H9 (cell line): ENCODE measurements around the gene ZNF354B. TPM values are rescaled to one million over a fixed set of nuclear protein-coding genes. Genes with fewer than 3 reads are reported as not detected.

Experiments
- DNase-seq: peaks from one replicate; pipeline ENCODE4 v3.0.0-alpha.2; 2017
- H2AFZ ChIP-seq: one replicate; pipeline ENCODE4 v1.6.1; 2013; ENCODE audit warnings: mild to moderate bottlenecking, low read length, control low read depth, moderate library complexity
- H2AK5ac ChIP-seq: 2 replicates; pipeline ENCODE4 v1.6.1; 2013; ENCODE audit warnings: low read length, control low read depth, mixed read lengths; ENCODE audit not compliant: insufficient read length
- H2BK120ac ChIP-seq: one replicate; pipeline ENCODE4 v1.6.1; 2013; ENCODE audit warnings: low read depth, mild to moderate bottlenecking, low read length, control low read depth, inconsistent platforms; ENCODE audit not compliant: poor library complexity, severe bottlenecking
- H2BK12ac ChIP-seq: 2 replicates; pipeline ENCODE4 v1.6.1; 2013; ENCODE audit warnings: low read length, control low read depth, mixed read lengths, low read depth; ENCODE audit not compliant: insufficient read length
- H2BK15ac ChIP-seq: 2 replicates; pipeline ENCODE4 v1.6.1; 2013; ENCODE audit warnings: low read depth, low read length, control low read depth
- H2BK20ac ChIP-seq: one replicate; pipeline ENCODE4 v1.6.1; 2013; ENCODE audit warnings: low read depth, mild to moderate bottlenecking, low read length, control low read depth, inconsistent platforms; ENCODE audit not compliant: poor library complexity, severe bottlenecking
- H2BK5ac ChIP-seq: 2 replicates; pipeline ENCODE4 v1.6.1; 2013; ENCODE audit warnings: low read length, control low read depth, mixed read lengths; ENCODE audit not compliant: insufficient read length
- H3K14ac ChIP-seq: 2 replicates; pipeline ENCODE4 v1.6.1; 2013; ENCODE audit warnings: low read length, control low read depth; ENCODE audit not compliant: insufficient read depth
- H3K18ac ChIP-seq: 2 replicates; pipeline ENCODE4 v1.6.1; 2013; ENCODE audit warnings: low read depth, mild to moderate bottlenecking, mixed read lengths, low read length, control low read depth; ENCODE audit not compliant: insufficient read length
- H3K23ac ChIP-seq: 2 replicates; pipeline ENCODE4 v1.6.1; 2013; ENCODE audit warnings: low read length, control low read depth, mixed read lengths, low read depth; ENCODE audit not compliant: insufficient read length
- H3K23me2 ChIP-seq: 2 replicates; pipeline ENCODE4 v1.6.1; 2013; ENCODE audit warnings: low read depth, mild to moderate bottlenecking, mixed read lengths, low read length, control low read depth; ENCODE audit not compliant: insufficient read length, poor library complexity, severe bottlenecking
- H3K27ac ChIP-seq: 2 replicates; pipeline ENCODE4 v1.5.1; 2013; ENCODE audit warnings: low read length, control low read depth, mixed read lengths, low read depth; ENCODE audit not compliant: insufficient read length
- H3K27me3 ChIP-seq: 2 replicates; pipeline ENCODE4 v1.6.1; 2013; ENCODE audit warnings: low read length, control low read depth, inconsistent platforms; ENCODE audit not compliant: insufficient read depth
- H3K4ac ChIP-seq: 2 replicates; pipeline ENCODE4 v1.6.1; 2013; ENCODE audit warnings: low read depth, mild to moderate bottlenecking, control low read depth, inconsistent platforms, low read length, moderate library complexity
- H3K4me1 ChIP-seq: 2 replicates; pipeline ENCODE4 v1.6.1; 2013; ENCODE audit warnings: low read length, control low read depth, inconsistent platforms; ENCODE audit not compliant: insufficient read depth
- H3K4me2 ChIP-seq: 2 replicates; pipeline ENCODE4 v1.6.1; 2013; ENCODE audit warnings: low read length, control low read depth, mixed read lengths; ENCODE audit not compliant: insufficient read length, insufficient read depth
- H3K56ac ChIP-seq: 2 replicates; pipeline ENCODE4 v1.6.1; 2013; ENCODE audit warnings: low read depth, mild to moderate bottlenecking, mixed read lengths, low read length, control low read depth; ENCODE audit not compliant: insufficient read length
- H3K79me1 ChIP-seq: 2 replicates; pipeline ENCODE4 v1.6.1; 2013; ENCODE audit warnings: low read depth, mild to moderate bottlenecking, moderate library complexity, low read length, control low read depth, inconsistent platforms; ENCODE audit not compliant: insufficient read depth, poor library complexity, severe bottlenecking
- H3K79me2 ChIP-seq: 2 replicates; pipeline ENCODE4 v1.6.1; 2013; ENCODE audit warnings: low read length, control low read depth, inconsistent platforms; ENCODE audit not compliant: insufficient read depth
- H3K9ac ChIP-seq: 2 replicates; pipeline ENCODE4 v1.6.1; 2013; ENCODE audit warnings: low read length, control low read depth, mixed read lengths; ENCODE audit not compliant: insufficient read length; ENCODE audit errors: extremely low read depth
- H3K9me3 ChIP-seq: one replicate; pipeline ENCODE4 v1.6.1; 2013; ENCODE audit warnings: low read depth, low read length, inconsistent platforms; ENCODE audit not compliant: control insufficient read depth
- H3T11ph ChIP-seq: one replicate; pipeline ENCODE4 v1.6.1; 2013; ENCODE audit warnings: mild to moderate bottlenecking, low read length, control low read depth, inconsistent platforms
- H4K20me1 ChIP-seq: one replicate; pipeline ENCODE4 v1.6.1; 2013; ENCODE audit not compliant: control insufficient read depth, insufficient read length, insufficient read depth
- H4K5ac ChIP-seq: 2 replicates; pipeline ENCODE4 v1.6.1; 2013; ENCODE audit warnings: low read depth, mild to moderate bottlenecking, mixed read lengths, low read length, control low read depth; ENCODE audit not compliant: insufficient read length
- H4K8ac ChIP-seq: replicated peaks from 2 replicates; pipeline ENCODE4 v1.6.1; 2013; ENCODE audit warnings: low read length, control low read depth, mixed read lengths, low read depth; ENCODE audit not compliant: insufficient read length
- H4K91ac ChIP-seq: 2 replicates; pipeline ENCODE4 v1.6.1; 2013; ENCODE audit warnings: low read depth, mild to moderate bottlenecking, moderate library complexity, mixed read lengths, low read length, control low read depth; ENCODE audit not compliant: insufficient read length
- H3K27ac Mint-ChIP-seq, 3 experiments: 2 replicates in 2 of 3; 3 replicates in 1 of 3; pipeline ENCODE4 v1.8.0; 2020 to 2021; ENCODE audit warnings: mixed read lengths in 3 of 3, mild to moderate bottlenecking in 1 of 3, moderate library complexity in 1 of 3
- H3K27me3 Mint-ChIP-seq: 2 replicates; pipeline ENCODE4 v1.8.0; 2021; ENCODE audit warnings: low read depth, mild to moderate bottlenecking, moderate library complexity, mixed read lengths
- H3K36me3 Mint-ChIP-seq, 3 experiments: 2 replicates in 2 of 3; 3 replicates in 1 of 3; pipeline ENCODE4 v1.8.0; 2020 to 2021; ENCODE audit warnings: low read depth in 3 of 3, mixed read lengths in 3 of 3; ENCODE audit not compliant: insufficient read depth in 1 of 3
- H3K4me1 Mint-ChIP-seq, 2 experiments: 2 replicates each; pipeline ENCODE4 v1.8.0; 2020; ENCODE audit warnings: mixed read lengths in 2 of 2
- H3K4me3 Mint-ChIP-seq, 2 experiments: 2 replicates in 1 of 2; 3 replicates in 1 of 2; pipeline ENCODE4 v1.8.0; 2020 to 2021; ENCODE audit warnings: mild to moderate bottlenecking in 2 of 2, mixed read lengths in 2 of 2, moderate library complexity in 1 of 2
- H3K9me3 Mint-ChIP-seq, 2 experiments: 2 replicates in 1 of 2; 3 replicates in 1 of 2; pipeline ENCODE4 v1.8.0; 2020; ENCODE audit warnings: mild to moderate bottlenecking in 2 of 2, mixed read lengths in 2 of 2, moderate library complexity in 1 of 2
- CTCF ChIP-seq: fragments of 200-600 bp; sonication (generic); conservative IDR thresholded peaks from 3 replicates; pipeline ENCODE4 v1.8.0; 2021; ENCODE audit warnings: antibody characterized with exemption, mild to moderate bottlenecking
- WGBS: extraction: QIAGEN DNeasy Blood & Tissue Kit; methylation state at CpG from one replicate; pipeline ENCODE4 v1.1.7; 2013; ENCODE audit warnings: missing lambda C conversion rate, low lambda C conversion rate, mixed read lengths; ENCODE audit not compliant: insufficient read length; ENCODE audit errors: extremely low coverage; 5-methylcytosine and 5-hydroxymethylcytosine counted together
- total RNA-seq: library from RNA; stranded (reverse); gene quantifications from 2 replicates; pipeline ENCODE4 v1.2.1, GENCODE V29; 2021

Gene ZNF354B
- total RNA-seq, 1 experiment from 2014 or later, result 20.6 TPM

GRCh38 chr5:178883815-178884430 lies 24.2 kb downstream of the ZNF354B start:
- Histone ChIP-seq H3K23ac (no peak overlapping the region), H2BK12ac (no peak overlapping the region), H2BK120ac (no peak overlapping the region), H4K5ac (no peak overlapping the region), H3K27ac (no peak overlapping the region), H2AFZ (no peak overlapping the region), H4K20me1 (no peaks in the 10 kb centered on the region), H3K4me2 (no peak overlapping the region), H3K9me3 (peaks cover 53% of the 10 kb centered on the region), H3K4me1 (no peaks in the 10 kb centered on the region), H3K56ac (no peak overlapping the region), H4K8ac (no peak overlapping the region), H2AK5ac (no peak overlapping the region), H3K18ac (no peak overlapping the region), H3T11ph (no peak overlapping the region), H3K27me3 (no peaks in the 10 kb centered on the region), H3K23me2 (no peaks in the 10 kb centered on the region), H4K91ac (no peak overlapping the region), H2BK20ac (no peak overlapping the region), H2BK15ac (no peak overlapping the region), H3K79me2 (no peaks in the 10 kb centered on the region), H2BK5ac (no peak overlapping the region), H3K9ac (no peak overlapping the region), H3K4ac (no peak overlapping the region), H3K14ac (no peak overlapping the region), H3K79me1 (no peaks in the 10 kb centered on the region)
- H3K4me1 Mint-ChIP-seq, result no peaks in the 10 kb centered on the region
- TF ChIP-seq CTCF, result no peak
- H3K9me3 Mint-ChIP-seq, result peaks cover 81 to 83% of the 10 kb centered on the region in 2 experiments
- H3K36me3 Mint-ChIP-seq, result peaks cover 87 to 94% (median 90%) of the 10 kb centered on the region in 3 experiments
- H3K27ac Mint-ChIP-seq, result no peak overlapping the region
- DNase-seq, result no peak
- H3K4me3 Mint-ChIP-seq, result no peak overlapping the region
- WGBS, result no CpG with 5 or more reads among the region's 6 CpGs
- no peaks in the 10 kb centered on the region for H3K27me3 Mint-ChIP-seq
